ENCODE results near the gene EDN2.

EDN2 gene

GRCh38 chr1:41482001-41482765 lies 2.3 kb downstream of the EDN2 start:
- DNase-seq: no peak

- no peak for DNase-seq
These were observed 3.2 kb downstream of the EDN2 start for GRCh38 chr1:41481109-41481775.

GRCh38 chr1:41480204-41481108 lies 4.0 kb downstream of the EDN2 start:
- no peak for DNase-seq

- DNase-seq: no peak
These were observed 4.7 kb downstream of the EDN2 start for GRCh38 chr1:41479808-41480160.

- no peak for DNase-seq
These were observed 5.3 kb downstream of the EDN2 start for GRCh38 chr1:41479000-41479807.

- no peak for DNase-seq
These were observed 6.2 kb downstream of the EDN2 start for GRCh38 chr1:41478118-41478748.

GRCh38 chr1:41476807-41477361 lies 7.6 kb downstream of the EDN2 start:
- DNase-seq: no peak

GRCh38 chr1:41475859-41476567 lies 8.5 kb downstream of the EDN2 start:
- no peak for DNase-seq

- DNase-seq: no peak
These were observed 9.1 kb downstream of the EDN2 start for GRCh38 chr1:41475346-41475745.

- no peak for DNase-seq
These were observed 9.8 kb downstream of the EDN2 start for GRCh38 chr1:41474490-41475271.

- no peak for DNase-seq
These were observed 10.6 kb downstream of the EDN2 start for GRCh38 chr1:41473738-41474362.

GRCh38 chr1:41471658-41472057 lies 12.8 kb downstream of the EDN2 start:
- no peak for DNase-seq

GRCh38 chr1:41469706-41470105 lies 14.8 kb downstream of the EDN2 start:
- DNase-seq: no peak

- no peak for DNase-seq
These were observed 16.2 kb downstream of the EDN2 start for GRCh38 chr1:41468122-41468762.

GRCh38 chr1:41467673-41468072 lies 16.8 kb downstream of the EDN2 start:
- no peak for DNase-seq

GRCh38 chr1:41466146-41466545 lies 18.3 kb downstream of the EDN2 start:
- no peak for DNase-seq

GRCh38 chr1:41465741-41466140 lies 18.7 kb downstream of the EDN2 start:
- no peak for DNase-seq

- no peak for DNase-seq
These were observed 19.6 kb downstream of the EDN2 start for GRCh38 chr1:41464885-41465284.

GRCh38 chr1:41463516-41463915 lies 21.0 kb downstream of the EDN2 start:
- DNase-seq: no peak

- DNase-seq: no peak
These were observed 21.8 kb downstream of the EDN2 start for GRCh38 chr1:41462680-41463004.
